ENCODE results near the gene SLC25A25.

- TF ChIP-seq POLR2A (IDR thresholded peaks at IDR 0.05), result no peak
- TF ChIP-seq, protein P1, sequence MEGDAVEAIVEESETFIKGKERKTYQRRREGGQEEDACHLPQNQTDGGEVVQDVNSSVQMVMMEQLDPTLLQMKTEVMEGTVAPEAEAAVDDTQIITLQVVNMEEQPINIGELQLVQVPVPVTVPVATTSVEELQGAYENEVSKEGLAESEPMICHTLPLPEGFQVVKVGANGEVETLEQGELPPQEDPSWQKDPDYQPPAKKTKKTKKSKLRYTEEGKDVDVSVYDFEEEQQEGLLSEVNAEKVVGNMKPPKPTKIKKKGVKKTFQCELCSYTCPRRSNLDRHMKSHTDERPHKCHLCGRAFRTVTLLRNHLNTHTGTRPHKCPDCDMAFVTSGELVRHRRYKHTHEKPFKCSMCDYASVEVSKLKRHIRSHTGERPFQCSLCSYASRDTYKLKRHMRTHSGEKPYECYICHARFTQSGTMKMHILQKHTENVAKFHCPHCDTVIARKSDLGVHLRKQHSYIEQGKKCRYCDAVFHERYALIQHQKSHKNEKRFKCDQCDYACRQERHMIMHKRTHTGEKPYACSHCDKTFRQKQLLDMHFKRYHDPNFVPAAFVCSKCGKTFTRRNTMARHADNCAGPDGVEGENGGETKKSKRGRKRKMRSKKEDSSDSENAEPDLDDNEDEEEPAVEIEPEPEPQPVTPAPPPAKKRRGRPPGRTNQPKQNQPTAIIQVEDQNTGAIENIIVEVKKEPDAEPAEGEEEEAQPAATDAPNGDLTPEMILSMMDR (IDR thresholded peaks at IDR 0.05), result peak; percentile 20 to 61 (median 52)
These were observed 57.0 kb downstream of the SLC25A25 start for GRCh38 chr9:128124873-128125579.
